Keratinocyte (primary cell): Measurements from ENCODE around the gene ZNF107.

ENCODE experiments used
- EZH2 ChIP-seq: IDR thresholded peaks from one replicate; pipeline ENCODE4 v1.6.1; 2012; ENCODE audit warnings: inconsistent platforms, mild to moderate bottlenecking, low read length, moderate library complexity
- TF ChIP-seq, protein P1 (sequence below), 3 experiments: IDR thresholded peaks in 1 of 3; conservative IDR thresholded peaks in 1 of 3; optimal IDR thresholded peaks in 1 of 3; 2 replicates in 2 of 3; 3 replicates in 1 of 3; pipeline versions ENCODE3 to v1.5.1; 2011; ENCODE audit warnings: low read length in 3 of 3, mild to moderate bottlenecking in 3 of 3, moderate library complexity in 2 of 3, control low read depth in 1 of 3, inconsistent platforms in 1 of 3; ENCODE audit not compliant: insufficient read depth in 2 of 3; ENCODE audit errors: extremely low read depth in 1 of 3

DNA sequence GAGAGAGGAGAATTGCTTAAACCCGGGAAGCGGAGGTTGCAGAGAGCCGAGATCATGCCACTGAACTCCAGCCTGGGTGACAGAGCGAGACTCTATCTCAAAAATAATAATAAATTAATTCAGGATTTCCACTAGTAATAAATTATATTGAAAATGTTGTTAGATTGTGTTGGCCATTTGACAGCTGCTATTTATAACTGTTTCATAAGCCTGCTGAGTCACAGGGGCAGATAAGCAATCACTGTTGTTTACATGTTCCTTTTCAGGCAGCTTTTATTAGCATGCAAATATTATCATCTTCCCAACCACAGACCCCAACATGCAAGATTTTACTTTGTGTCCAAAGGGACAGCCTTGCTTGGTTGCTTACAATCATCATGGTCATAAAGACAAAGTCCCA is 78.7 kb downstream of the ZNF107 start:
- TF ChIP-seq, protein P1, sequence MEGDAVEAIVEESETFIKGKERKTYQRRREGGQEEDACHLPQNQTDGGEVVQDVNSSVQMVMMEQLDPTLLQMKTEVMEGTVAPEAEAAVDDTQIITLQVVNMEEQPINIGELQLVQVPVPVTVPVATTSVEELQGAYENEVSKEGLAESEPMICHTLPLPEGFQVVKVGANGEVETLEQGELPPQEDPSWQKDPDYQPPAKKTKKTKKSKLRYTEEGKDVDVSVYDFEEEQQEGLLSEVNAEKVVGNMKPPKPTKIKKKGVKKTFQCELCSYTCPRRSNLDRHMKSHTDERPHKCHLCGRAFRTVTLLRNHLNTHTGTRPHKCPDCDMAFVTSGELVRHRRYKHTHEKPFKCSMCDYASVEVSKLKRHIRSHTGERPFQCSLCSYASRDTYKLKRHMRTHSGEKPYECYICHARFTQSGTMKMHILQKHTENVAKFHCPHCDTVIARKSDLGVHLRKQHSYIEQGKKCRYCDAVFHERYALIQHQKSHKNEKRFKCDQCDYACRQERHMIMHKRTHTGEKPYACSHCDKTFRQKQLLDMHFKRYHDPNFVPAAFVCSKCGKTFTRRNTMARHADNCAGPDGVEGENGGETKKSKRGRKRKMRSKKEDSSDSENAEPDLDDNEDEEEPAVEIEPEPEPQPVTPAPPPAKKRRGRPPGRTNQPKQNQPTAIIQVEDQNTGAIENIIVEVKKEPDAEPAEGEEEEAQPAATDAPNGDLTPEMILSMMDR (optimal IDR thresholded peaks at IDR 0.05 in 1 of 3, IDR thresholded peaks at IDR 0.05 in 1 of 3, conservative IDR thresholded peaks at IDR 0.05 in 1 of 3; ENCODE audit: extremely low read depth in 1 of 3, insufficient read depth in 2 of 3, low read length in 3 of 3): no peak
- no peak for TF ChIP-seq EZH2
